H1 (cell line): ENCODE results near the gene SEC14L5. TPM values are rescaled to one million over a fixed set of nuclear protein-coding genes. Genes with fewer than 3 reads are reported as not detected.

Source experiments
- CTCF ChIA-PET: fragments of 300-600 bp; sonication (Branson Sonifier 250); formaldehyde crosslinking; loops from one replicate; lab custom pipeline; 2021; ENCODE audit not compliant: partially characterized antibody; lab: Charles Lee
- POLR2A ChIA-PET: fragments of 300-600 bp; sonication (Branson Sonifier 250); formaldehyde crosslinking; loops from one replicate; lab custom pipeline; 2021; ENCODE audit warnings: inconsistent platforms; ENCODE audit not compliant: partially characterized antibody; lab: Charles Lee
- DNase-seq, 2 experiments: peaks; one replicate each; pipeline versions ENCODE4 v3.0.0 to v3.0.0-alpha.2; 2010 to 2022; ENCODE audit warnings: low spot score in 2 of 2, low read depth in 1 of 2, mixed read lengths in 1 of 2
- FAIRE-seq: peaks from 2 replicates; lab custom pipeline; 2011; peaks lifted over from hg19 to GRCh38; lab: Jason Lieb, UNC
- H2AFZ ChIP-seq: 2 replicates; pipeline ENCODE4 v1.8.1; 2012; ENCODE audit warnings: low read length, inconsistent platforms
- H2AK5ac ChIP-seq: 2 replicates; pipeline ENCODE4 v1.6.1; 2013; ENCODE audit warnings: low read depth, low read length
- H2BK120ac ChIP-seq: replicated peaks from 2 replicates; pipeline ENCODE3; 2013; ENCODE audit warnings: low read depth, low read length, inconsistent platforms
- H2BK12ac ChIP-seq: 2 replicates; pipeline ENCODE4 v1.6.1; 2013; ENCODE audit warnings: low read depth, low read length
- H2BK15ac ChIP-seq: 2 replicates; pipeline ENCODE4 v1.6.1; 2013; ENCODE audit warnings: low read length
- H2BK20ac ChIP-seq: 2 replicates; pipeline ENCODE4 v1.6.1; 2013; ENCODE audit warnings: low read length
- H2BK5ac ChIP-seq: 2 replicates; pipeline ENCODE4 v1.6.1; 2013; ENCODE audit warnings: low read depth, low read length
- H3K14ac ChIP-seq: 2 replicates; pipeline ENCODE4 v1.6.1; 2013; ENCODE audit warnings: inconsistent platforms; ENCODE audit not compliant: insufficient read length
- H3K18ac ChIP-seq: 2 replicates; pipeline ENCODE4 v1.6.1; 2013; ENCODE audit warnings: low read length; ENCODE audit errors: extremely low read depth
- H3K23ac ChIP-seq: 2 replicates; pipeline ENCODE4 v1.6.1; 2013; ENCODE audit warnings: inconsistent platforms; ENCODE audit not compliant: insufficient read length
- H3K23me2 ChIP-seq: 2 replicates; pipeline ENCODE4 v1.6.1; 2013; ENCODE audit warnings: low read depth, low read length
- H3K27ac ChIP-seq: 2 replicates; pipeline ENCODE4 v1.6.1; 2011; ENCODE audit warnings: low read depth, low read length, inconsistent platforms
- H3K27me3 ChIP-seq, 4 experiments: replicated peaks in 1 of 4; 1 replicate in 1 of 4; 2 replicates in 3 of 4; pipeline versions ENCODE4 v1.6.1 to v1.8.1; 2011 to 2013; ENCODE audit warnings: low read length in 3 of 4, mild to moderate bottlenecking in 3 of 4, inconsistent platforms in 2 of 4, mixed read lengths in 2 of 4, moderate library complexity in 1 of 4; ENCODE audit not compliant: control insufficient read depth in 3 of 4, insufficient read depth in 3 of 4; ENCODE audit errors: extremely low read depth in 1 of 4
- H3K36me3 ChIP-seq, 4 experiments: 2 replicates each; pipeline versions ENCODE4 v1.6.1 to v1.8.1; 2011 to 2013; ENCODE audit warnings: mild to moderate bottlenecking in 4 of 4, low read length in 3 of 4, moderate library complexity in 2 of 4, control low read depth in 1 of 4, inconsistent platforms in 1 of 4; ENCODE audit not compliant: insufficient read depth in 4 of 4, control insufficient read depth in 2 of 4
- H3K4ac ChIP-seq: replicated peaks from 2 replicates; pipeline ENCODE3; 2013; ENCODE audit warnings: low read length, low read depth, mixed read lengths, inconsistent platforms; ENCODE audit not compliant: insufficient read length
- H3K4me1 ChIP-seq, 4 experiments: replicated peaks in 1 of 4; 1 replicate in 1 of 4; 2 replicates in 3 of 4; pipeline versions ENCODE4 v1.6.1 to v1.8.1; 2011 to 2013; ENCODE audit warnings: low read length in 3 of 4, inconsistent platforms in 2 of 4, mixed read lengths in 1 of 4; ENCODE audit not compliant: insufficient read depth in 4 of 4, control insufficient read depth in 3 of 4
- H3K4me2 ChIP-seq, 2 experiments: 2 replicates each; pipeline versions ENCODE4 v1.6.1 to v1.8.1; 2011 to 2013; ENCODE audit warnings: low read depth in 2 of 2, low read length in 2 of 2, control low read depth in 1 of 2, inconsistent platforms in 1 of 2, mild to moderate bottlenecking in 1 of 2; ENCODE audit not compliant: insufficient read depth in 1 of 2
- H3K4me3 ChIP-seq, 4 experiments: fragments of 200-600, 300-600 bp in 1 of 4; sonication (generic), shearing (Covaris generic), sonication (Bioruptor Twin) in 1 of 4; 2 replicates each; pipeline versions ENCODE4 v1.5.1 to v1.8.1; 2011 to 2016; ENCODE audit warnings: low read length in 4 of 4, low read depth in 3 of 4, control low read depth in 2 of 4, inconsistent platforms in 2 of 4, mild to moderate bottlenecking in 2 of 4, mixed read lengths in 1 of 4, moderate library complexity in 1 of 4; ENCODE audit not compliant: insufficient read depth in 2 of 4; ENCODE audit errors: extremely low read depth in 1 of 4
- H3K56ac ChIP-seq: replicated peaks from 2 replicates; pipeline ENCODE3; 2013; ENCODE audit warnings: low read depth, mild to moderate bottlenecking, mixed read lengths, low read length, inconsistent platforms; ENCODE audit not compliant: insufficient read length
- H3K79me1 ChIP-seq: 2 replicates; pipeline ENCODE4 v1.6.1; 2013; ENCODE audit warnings: low read depth, low read length, control low read depth
- H3K79me2 ChIP-seq, 2 experiments: 2 replicates each; pipeline versions ENCODE4 v1.6.1 to v1.8.1; 2012 to 2013; ENCODE audit warnings: low read length in 2 of 2, mild to moderate bottlenecking in 2 of 2, inconsistent platforms in 1 of 2; ENCODE audit not compliant: insufficient read depth in 2 of 2, control insufficient read depth in 1 of 2
- H3K9ac ChIP-seq, 4 experiments: replicated peaks in 1 of 4; 1 replicate in 1 of 4; 2 replicates in 3 of 4; pipeline versions ENCODE4 v1.6.1 to v1.8.1; 2011 to 2013; ENCODE audit warnings: low read depth in 3 of 4, low read length in 3 of 4, control low read depth in 2 of 4, mild to moderate bottlenecking in 2 of 4, moderate library complexity in 2 of 4, inconsistent platforms in 1 of 4; ENCODE audit errors: extremely low read depth in 1 of 4
- H3K9me3 ChIP-seq, 2 experiments: 2 replicates each; pipeline versions ENCODE4 v1.6.1 to v1.8.1; 2012 to 2013; ENCODE audit warnings: mild to moderate bottlenecking in 2 of 2, moderate library complexity in 2 of 2, control low read depth in 1 of 2, inconsistent platforms in 1 of 2, low read depth in 1 of 2, low read length in 1 of 2, mixed read lengths in 1 of 2; ENCODE audit not compliant: insufficient read depth in 2 of 2
- H4K20me1 ChIP-seq, 2 experiments: replicated peaks in 1 of 2; 2 replicates each; pipeline versions ENCODE3 to v1.8.1; 2011 to 2013; ENCODE audit warnings: inconsistent platforms in 2 of 2, low read length in 2 of 2, mild to moderate bottlenecking in 1 of 2; ENCODE audit not compliant: insufficient read depth in 2 of 2, control insufficient read depth in 1 of 2
- H4K5ac ChIP-seq: 2 replicates; pipeline ENCODE4 v1.6.1; 2013; ENCODE audit warnings: low read length, low read depth, mixed read lengths, inconsistent platforms; ENCODE audit not compliant: insufficient read length
- H4K8ac ChIP-seq: 2 replicates; pipeline ENCODE4 v1.8.0; 2013; ENCODE audit warnings: mild to moderate bottlenecking, moderate library complexity, low read length, inconsistent platforms; ENCODE audit not compliant: insufficient read depth; ENCODE audit errors: extremely low read depth
- H4K91ac ChIP-seq: replicated peaks from 2 replicates; pipeline ENCODE3; 2013; ENCODE audit warnings: low read length, mixed read lengths, inconsistent platforms; ENCODE audit not compliant: insufficient read length
- ASH2L ChIP-seq: fragments of 200-600, 300-600 bp; sonication (generic); IDR thresholded peaks from one replicate; pipeline ENCODE4 v1.7.1; 2017; ENCODE audit warnings: low read length
- ATF2 ChIP-seq: IDR thresholded peaks from 2 replicates; pipeline ENCODE4 v1.6.1; 2012; ENCODE audit warnings: low read length, inconsistent platforms
- CTBP2 ChIP-seq: IDR thresholded peaks from 2 replicates; pipeline ENCODE4 v1.7.0; 2011; ENCODE audit warnings: borderline replicate concordance, mild to moderate bottlenecking, moderate library complexity, mixed read lengths, low read length; ENCODE audit not compliant: insufficient read depth, insufficient read length
- GTF2F1 ChIP-seq: IDR thresholded peaks from 2 replicates; pipeline ENCODE4 v1.6.1; 2012; ENCODE audit warnings: low read depth, low read length, improper control_type of control experiment, borderline replicate concordance
- POLR2A ChIP-seq, 2 experiments: IDR thresholded peaks; 1 replicate in 1 of 2; 2 replicates in 1 of 2; pipeline ENCODE4 v1.6.1; 2011; ENCODE audit warnings: low read depth in 2 of 2, low read length in 2 of 2, mild to moderate bottlenecking in 2 of 2; ENCODE audit errors: control extremely low read depth in 1 of 2
- RFX5 ChIP-seq: IDR thresholded peaks from 2 replicates; pipeline ENCODE4 v1.6.1; 2011; ENCODE audit warnings: low read depth, low read length, improper control_type of control experiment, borderline replicate concordance
- TAF7 ChIP-seq: optimal IDR thresholded peaks from 2 replicates; pipeline ENCODE3; 2011; ENCODE audit warnings: low read depth, mild to moderate bottlenecking, inconsistent platforms, low read length, moderate library complexity, borderline replicate concordance
- TBP ChIP-seq: IDR thresholded peaks from 2 replicates; pipeline ENCODE4 v1.6.1; 2011; ENCODE audit warnings: low read depth, low read length, improper control_type of control experiment
- WGBS, 2 experiments: shearing (Covaris generic) in 1 of 2; methylation state at CpG; one replicate each; pipeline versions ENCODE4 v1.1.6 to v1.1.7; 2013 to 2015; ENCODE audit warnings: low lambda C conversion rate in 2 of 2, mixed read lengths in 2 of 2, inconsistent platforms in 1 of 2, low coverage in 1 of 2, missing lambda C conversion rate in 1 of 2; ENCODE audit not compliant: insufficient replicate concordance in 2 of 2, insufficient coverage in 1 of 2, insufficient read length in 1 of 2; ENCODE audit errors: extremely low coverage in 1 of 2, missing lambda C conversion rate in 1 of 2; 5-methylcytosine and 5-hydroxymethylcytosine counted together
- polyA plus RNA-seq, 7 experiments: library from polyadenylated mRNA; depleted of rRNA in 3 of 7; stranded (reverse) in 5 of 7; unstranded in 2 of 7; fragments of >200 nt in 5 of 7; fragments of 200-250 nt in 2 of 7; gene quantifications; 1 replicate in 5 of 7; 2 replicates in 1 of 7; 4 replicates in 1 of 7; pipeline versions ENCODE4 v1.2.1 to v1.2.3, GENCODE V29; 2011 to 2013; ENCODE audit warnings: missing spikeins in 2 of 7, mixed read lengths in 2 of 7
- total RNA-seq: library from RNA; stranded (reverse); fragmentation: NEBNext Ultra II Directional; extraction: Animal tissue kit (Norgen Biotek cat#: 25700); gene quantifications from 2 replicates; pipeline ENCODE4 v1.2.1, GENCODE V29; 2021
- TF ChIP-seq, protein P1 (sequence below), 3 experiments: IDR thresholded peaks; 1 replicate in 2 of 3; 2 replicates in 1 of 3; pipeline versions ENCODE4 v1.5.1 to v1.6.1; 2011; ENCODE audit warnings: low read length in 3 of 3, mild to moderate bottlenecking in 3 of 3, inconsistent platforms in 2 of 3, low read depth in 1 of 3, moderate library complexity in 1 of 3; ENCODE audit not compliant: insufficient read depth in 1 of 3; ENCODE audit errors: control extremely low read depth in 1 of 3

Gene SEC14L5
- total and polyA plus RNA-seq, 2 of the 8 experiments (the other 6 are each of a cell fraction or from before 2014, with no cell fraction given) = 1.9 to 3.0 TPM

DNA sequence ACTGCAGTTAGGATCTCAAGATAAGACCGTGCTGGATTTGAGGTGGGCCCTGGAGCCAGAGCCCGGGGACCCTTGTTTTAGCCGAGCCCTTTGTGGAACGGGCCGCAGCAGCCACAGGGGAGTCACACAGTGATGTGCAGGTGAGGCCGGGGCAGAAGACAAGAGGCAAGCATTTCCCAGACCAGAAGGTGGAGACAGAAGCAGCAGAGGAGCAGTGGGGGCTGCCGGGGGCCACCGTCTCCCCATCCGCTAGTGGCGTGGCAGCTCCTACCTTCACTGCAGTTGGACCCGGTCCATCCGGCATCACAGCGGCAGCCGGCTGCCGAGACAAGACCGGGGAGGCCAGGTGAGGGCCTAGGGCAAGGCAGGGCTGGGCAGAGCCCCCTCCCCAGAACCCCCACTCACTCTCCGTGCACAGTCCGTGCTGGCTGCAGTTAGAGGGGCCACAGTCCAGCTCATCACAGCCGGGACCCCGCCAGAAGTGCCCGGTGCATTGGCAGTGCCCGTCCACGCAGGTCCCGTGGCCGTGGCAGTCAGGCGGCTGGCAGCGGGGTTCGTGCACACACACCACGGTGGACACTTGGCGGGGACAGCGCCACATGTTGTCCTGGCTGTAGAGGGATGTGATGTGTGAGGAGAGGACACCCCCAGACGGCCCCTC is 69.6 kb downstream of the SEC14L5 start:
- H4K8ac ChIP-seq = no peak overlapping the region
- no peak overlapping the region for H3K56ac ChIP-seq
- no peaks in the 10 kb centered on the region for H4K20me1 ChIP-seq
- peaks cover 0 to 2% (median under 1%) of the 10 kb centered on the region in 4 experiments; a peak in 2 of 7 replicates for H3K27me3 ChIP-seq
- H4K5ac ChIP-seq = no peak overlapping the region
- H2BK12ac ChIP-seq = no peak overlapping the region
- whole genome bisulfite sequencing, 2 experiments = 95% methylated on average over 32 of the region's 32 CpGs; no CpG with 5 or more reads in 1 of the 2 experiments
- no peak overlapping the region for H2BK20ac ChIP-seq
- no peak for FAIRE-seq
- no peak overlapping the region for H2BK120ac ChIP-seq
- H3K23ac ChIP-seq = no peak overlapping the region
- H3K9ac ChIP-seq = no peak overlapping the region
- no peaks in the 10 kb centered on the region for H3K23me2 ChIP-seq
- no peak overlapping the region for H2AK5ac ChIP-seq
- no peaks in the 10 kb centered on the region for H3K79me1 ChIP-seq
- H3K4me3 ChIP-seq = no peak overlapping the region
- H3K79me2 ChIP-seq = no peaks in the 10 kb centered on the region
- H3K9me3 ChIP-seq = no peaks in the 10 kb centered on the region
- H3K14ac ChIP-seq = no peak overlapping the region
- H3K18ac ChIP-seq = no peak overlapping the region
- DNase-seq = no peak
- no peaks in the 10 kb centered on the region for H3K36me3 ChIP-seq
- ChIA-PET POLR2A (no interaction called here), CTCF (interaction anchor here (1.1 to 1.3 kb wide), 2 partner anchors 13 to 14 kb away, joined by 3 read pairs; no protein-coding TSS in a partner anchor)
- H2AFZ ChIP-seq = no peak overlapping the region
- no peak overlapping the region for H3K27ac ChIP-seq
- no peak overlapping the region for H3K4me2 ChIP-seq
- no peak overlapping the region for H4K91ac ChIP-seq
- no peak overlapping the region for H2BK15ac ChIP-seq
- no peak overlapping the region for H3K4ac ChIP-seq
- no peak overlapping the region for H2BK5ac ChIP-seq
- peaks cover 0 to 4% (median 1%) of the 10 kb centered on the region in 4 experiments; a peak in 3 of 7 replicates for H3K4me1 ChIP-seq
- no peak for TF ChIP-seq ATF2
- no peak for TF ChIP-seq RFX5
- TF ChIP-seq CTBP2 = no peak
- TF ChIP-seq, protein P1, sequence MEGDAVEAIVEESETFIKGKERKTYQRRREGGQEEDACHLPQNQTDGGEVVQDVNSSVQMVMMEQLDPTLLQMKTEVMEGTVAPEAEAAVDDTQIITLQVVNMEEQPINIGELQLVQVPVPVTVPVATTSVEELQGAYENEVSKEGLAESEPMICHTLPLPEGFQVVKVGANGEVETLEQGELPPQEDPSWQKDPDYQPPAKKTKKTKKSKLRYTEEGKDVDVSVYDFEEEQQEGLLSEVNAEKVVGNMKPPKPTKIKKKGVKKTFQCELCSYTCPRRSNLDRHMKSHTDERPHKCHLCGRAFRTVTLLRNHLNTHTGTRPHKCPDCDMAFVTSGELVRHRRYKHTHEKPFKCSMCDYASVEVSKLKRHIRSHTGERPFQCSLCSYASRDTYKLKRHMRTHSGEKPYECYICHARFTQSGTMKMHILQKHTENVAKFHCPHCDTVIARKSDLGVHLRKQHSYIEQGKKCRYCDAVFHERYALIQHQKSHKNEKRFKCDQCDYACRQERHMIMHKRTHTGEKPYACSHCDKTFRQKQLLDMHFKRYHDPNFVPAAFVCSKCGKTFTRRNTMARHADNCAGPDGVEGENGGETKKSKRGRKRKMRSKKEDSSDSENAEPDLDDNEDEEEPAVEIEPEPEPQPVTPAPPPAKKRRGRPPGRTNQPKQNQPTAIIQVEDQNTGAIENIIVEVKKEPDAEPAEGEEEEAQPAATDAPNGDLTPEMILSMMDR (IDR thresholded peaks at IDR 0.05; ENCODE audit: control extremely low read depth in 1 of 3, insufficient read depth in 1 of 3, low read depth in 1 of 3, low read length in 3 of 3) = no peak
- no peak for TF ChIP-seq ASH2L
- TF ChIP-seq TBP = no peak
- TF ChIP-seq GTF2F1 = no peak
- no peak for TF ChIP-seq POLR2A (IDR thresholded peaks at IDR 0.05; ENCODE audit: control extremely low read depth in 1 of 2, low read depth in 2 of 2, low read length in 2 of 2)
- TF ChIP-seq TAF7 = no peak
